Left kidney (tissue), 8 donors: ENCODE data around the gene SYNCRIP. TPM values are rescaled to one million over a fixed set of nuclear protein-coding genes. Genes with fewer than 3 reads are reported as not detected.
"Not testable (repeated sequence)": the region's sequence is repeated elsewhere in the genome, so short reads cannot be mapped to it uniquely, and the experiment has no call there.

Experiments
- DNase-seq: peaks from one replicate; pipeline ENCODE4 v3.0.0-alpha.2; 2013
- long read RNA-seq, 8 donors: transcript quantifications; one replicate each; lab custom pipeline, GENCODE V29; 2026
- polyA plus RNA-seq: library from polyadenylated mRNA; unstranded; fragments of 120-200 nt; gene quantifications from one replicate; pipeline ENCODE4 v1.2.1, GENCODE V29; 2013; ENCODE audit not compliant: insufficient read length

SYNCRIP gene
- polyA plus RNA-seq: 213 TPM
- long read RNA-seq, donor 1, full-length matches to known transcripts: 3 of 47 reads
- long read RNA-seq, donor 1, partial matches to known transcripts: 44 of 47 reads
- long read RNA-seq, donor 1, other reads (novel, unspliced or antisense): 0 of 47 reads
- long read RNA-seq, donor 2, full-length matches to known transcripts: 6 of 43 reads
- long read RNA-seq, donor 2, partial matches to known transcripts: 37 of 43 reads
- long read RNA-seq, donor 2, other reads (novel, unspliced or antisense): 0 of 43 reads
- long read RNA-seq, donor 3, full-length matches to known transcripts: 7 of 41 reads
- long read RNA-seq, donor 3, partial matches to known transcripts: 34 of 41 reads
- long read RNA-seq, donor 3, other reads (novel, unspliced or antisense): 0 of 41 reads
- long read RNA-seq, donor 4: 0 reads
- long read RNA-seq, donor 5, full-length matches to known transcripts: 18 of 74 reads
- long read RNA-seq, donor 5, partial matches to known transcripts: 56 of 74 reads
- long read RNA-seq, donor 5, other reads (novel, unspliced or antisense): 0 of 74 reads
- long read RNA-seq, donor 6, full-length matches to known transcripts: 5 of 52 reads
- long read RNA-seq, donor 6, partial matches to known transcripts: 47 of 52 reads
- long read RNA-seq, donor 6, other reads (novel, unspliced or antisense): 0 of 52 reads
- long read RNA-seq, donor 7, full-length matches to known transcripts: 6 of 81 reads
- long read RNA-seq, donor 7, partial matches to known transcripts: 75 of 81 reads
- long read RNA-seq, donor 7, other reads (novel, unspliced or antisense): 0 of 81 reads
- long read RNA-seq, donor 8, full-length matches to known transcripts: 5 of 18 reads
- long read RNA-seq, donor 8, partial matches to known transcripts: 13 of 18 reads
- long read RNA-seq, donor 8, other reads (novel, unspliced or antisense): 0 of 18 reads

- DNase-seq: peak; percentile 98
Observed at GRCh38 chr6:85642774-85643536, at the start of gene SYNCRIP. Gene SYNCRIP (minus strand): TSS chr6:85642886. CDS start chr6:85641439, 1,447 bp downstream.

- DNase-seq: no peak
Observed at GRCh38 chr6:85691478-85691877, 48.8 kb upstream of the SYNCRIP start.

- DNase-seq: no peak
Observed at GRCh38 chr6:85690071-85690470, 47.4 kb upstream of the SYNCRIP start.

DNA sequence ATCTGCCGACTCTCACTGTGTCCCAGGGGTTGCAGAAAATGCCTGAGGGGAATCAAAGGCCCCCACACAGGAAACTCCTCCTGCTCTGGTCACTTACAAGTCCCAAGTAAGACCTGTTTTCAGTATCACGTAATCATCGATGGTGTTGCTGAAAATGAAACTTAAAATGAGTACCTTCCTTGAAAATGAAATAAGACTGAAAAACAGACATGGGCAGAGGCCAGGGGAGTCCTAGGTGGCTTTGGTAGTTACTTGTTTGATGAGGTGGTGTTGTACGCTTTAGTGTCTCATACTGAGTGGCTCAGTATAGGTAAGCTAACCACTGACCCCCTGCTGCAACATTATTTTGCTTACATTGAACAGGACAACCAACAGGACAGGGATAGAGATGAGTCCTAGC lies 43.0 kb upstream of the SYNCRIP start:
- DNase-seq: no peak

DNA sequence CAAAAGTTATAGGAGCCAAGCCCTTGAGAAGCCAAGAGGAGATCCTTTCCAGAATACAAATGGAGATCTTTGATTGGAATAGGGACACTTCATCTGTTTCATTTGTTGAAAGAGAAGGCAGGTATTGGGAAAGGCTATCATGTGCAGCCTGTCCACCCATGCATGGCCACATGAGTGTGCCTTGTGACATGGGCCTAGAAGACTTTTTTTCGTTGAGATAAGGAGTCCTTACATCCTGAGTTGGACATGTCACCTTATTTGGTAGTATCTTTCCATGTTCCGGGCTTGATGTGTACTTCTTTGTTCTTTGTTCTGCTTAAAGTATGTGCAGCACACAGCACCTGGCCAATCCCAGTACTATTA lies 42.1 kb upstream of the SYNCRIP start:
- no peak for DNase-seq

DNA sequence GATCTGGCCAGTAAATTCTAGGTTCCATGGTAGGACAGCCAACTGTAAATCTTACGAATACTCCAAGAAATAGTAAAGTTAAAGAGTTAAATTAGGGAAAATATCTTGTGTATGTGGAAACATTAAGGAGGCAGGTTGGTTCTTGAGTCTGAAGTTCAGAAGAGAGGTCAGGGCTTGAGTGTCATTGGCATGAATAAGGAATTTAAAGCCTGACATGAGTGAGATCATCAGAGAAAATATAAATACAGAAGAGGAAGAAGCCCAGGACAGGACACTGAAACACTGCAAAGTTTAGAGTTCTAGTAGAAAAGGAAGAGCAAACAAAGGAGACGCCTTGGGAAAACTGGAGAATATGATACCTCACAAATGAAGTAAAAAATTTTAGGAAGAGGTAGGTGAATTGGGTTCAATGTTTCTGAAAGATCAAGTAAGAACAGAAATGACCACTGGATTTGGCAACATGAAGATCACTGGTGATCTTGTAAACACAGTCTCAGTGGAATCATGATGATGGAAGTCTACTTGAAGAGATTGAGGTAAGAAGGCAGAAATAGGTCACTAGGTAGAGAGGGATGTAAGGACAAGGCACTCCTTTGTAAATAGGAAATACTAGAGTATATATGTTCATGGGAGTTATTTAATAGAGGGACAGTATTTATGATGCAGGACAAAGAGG lies 41.6 kb upstream of the SYNCRIP start:
- DNase-seq: no peak

DNA sequence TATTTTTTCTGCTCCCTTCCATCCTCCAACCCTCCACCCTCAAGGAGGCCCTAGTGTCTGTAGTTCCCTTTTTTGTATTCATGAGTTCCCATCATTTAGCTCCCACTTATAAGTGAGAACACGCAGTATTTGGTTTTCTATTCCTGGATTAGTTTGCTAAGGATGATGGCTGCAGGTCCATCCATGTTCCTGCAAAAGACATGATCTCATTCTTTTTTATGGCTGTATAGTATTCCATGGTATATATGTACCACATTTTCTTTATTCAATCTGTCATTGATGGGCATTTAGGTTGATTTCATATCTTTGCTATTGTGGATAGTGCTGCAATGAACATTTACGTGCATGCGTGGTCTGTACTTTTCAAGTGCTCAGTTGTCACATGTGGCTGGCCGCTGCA lies 39.2 kb upstream of the SYNCRIP start:
- not testable (repeated sequence) for DNase-seq

DNA sequence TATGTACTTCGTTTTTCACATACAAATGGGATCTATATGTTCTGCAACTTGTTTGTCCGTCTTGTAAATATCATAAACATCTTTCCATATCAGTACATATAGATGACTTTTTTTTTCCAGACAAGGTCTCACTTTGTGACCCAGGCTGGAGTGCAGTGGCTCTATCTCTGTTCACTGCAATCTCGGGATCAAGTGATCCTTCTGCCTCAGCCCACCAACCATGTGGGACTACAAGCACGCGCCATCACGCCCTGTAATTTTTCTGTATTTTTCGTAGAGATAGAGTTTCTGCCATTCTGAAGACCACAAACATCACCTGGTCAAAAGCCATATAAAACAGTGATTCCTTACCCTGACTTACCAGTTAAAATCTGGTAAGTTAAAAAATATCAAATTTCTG lies 37.7 kb upstream of the SYNCRIP start:
- DNase-seq: no peak

GRCh38 chr6:85679445-85680123 lies 36.9 kb upstream of the SYNCRIP start:
- no peak for DNase-seq

DNA sequence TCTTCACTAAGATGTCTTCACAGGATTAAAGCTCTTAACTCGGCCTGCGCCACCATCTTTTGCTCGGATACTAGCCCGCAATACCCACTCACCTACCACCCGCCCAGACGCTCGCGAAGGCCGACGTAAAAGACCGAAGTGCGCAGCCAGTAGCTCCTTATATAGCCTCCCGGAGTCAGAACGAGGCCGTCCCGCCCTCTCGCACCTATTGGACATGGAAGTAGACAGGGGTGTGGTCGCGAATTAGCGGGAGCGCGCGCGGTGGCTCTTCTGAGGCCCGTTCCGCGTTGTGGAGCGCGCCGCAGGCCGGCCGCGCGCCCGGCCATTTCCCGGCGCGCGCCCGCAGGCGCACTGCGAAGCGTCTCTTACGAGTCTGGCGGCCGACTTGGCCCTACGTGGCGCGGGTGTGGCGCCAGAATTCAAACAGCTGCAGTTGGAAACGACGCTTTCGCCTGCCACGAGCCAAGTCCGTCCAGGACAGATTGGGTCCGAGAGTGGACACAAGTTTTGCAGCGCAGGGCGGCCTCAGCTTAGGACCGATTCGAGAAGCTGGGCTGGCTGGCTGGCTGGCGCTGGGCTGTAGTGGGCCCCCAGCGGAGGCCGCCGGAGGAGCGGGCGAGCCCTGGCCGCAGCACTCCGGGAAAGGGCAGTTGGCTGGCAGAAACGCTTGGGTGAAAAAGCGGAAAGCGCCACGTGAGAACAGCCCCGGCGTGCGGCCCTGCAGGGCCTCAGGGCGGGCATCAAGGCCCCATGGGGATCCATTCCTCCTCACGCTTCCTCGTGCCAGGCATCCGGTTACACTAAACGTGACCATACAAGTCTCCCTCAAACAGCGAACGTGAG lies 36.1 kb upstream of the SYNCRIP start:
- DNase-seq: peak; percentile 99

DNA sequence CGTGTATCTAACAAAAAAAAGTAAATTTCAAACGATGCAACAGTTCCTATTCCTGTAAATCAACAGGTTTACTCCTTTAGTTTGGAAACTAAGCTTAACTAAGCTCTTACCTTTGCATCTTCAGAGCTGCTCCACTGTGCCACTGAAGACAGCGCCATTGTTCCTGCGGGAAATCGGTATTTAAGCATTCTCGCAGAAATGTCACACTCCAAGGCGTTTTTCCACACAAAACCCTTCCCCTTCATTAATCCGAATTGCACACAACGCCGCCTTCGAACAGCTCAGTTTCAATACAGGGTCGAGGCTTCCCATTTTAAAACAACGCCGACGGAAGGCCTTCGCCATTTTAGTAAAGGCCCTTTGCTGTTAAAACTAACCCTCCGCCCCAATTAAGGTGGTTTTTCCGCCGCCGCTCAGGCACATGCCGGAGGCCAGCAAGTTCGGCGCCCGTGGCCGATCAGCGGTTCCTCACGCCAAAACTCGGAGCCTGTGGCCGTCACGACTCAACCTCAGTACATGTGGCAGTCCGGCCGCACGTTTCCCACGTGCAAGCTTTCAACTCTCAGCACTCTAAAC lies 35.4 kb upstream of the SYNCRIP start:
- no peak for DNase-seq

DNA sequence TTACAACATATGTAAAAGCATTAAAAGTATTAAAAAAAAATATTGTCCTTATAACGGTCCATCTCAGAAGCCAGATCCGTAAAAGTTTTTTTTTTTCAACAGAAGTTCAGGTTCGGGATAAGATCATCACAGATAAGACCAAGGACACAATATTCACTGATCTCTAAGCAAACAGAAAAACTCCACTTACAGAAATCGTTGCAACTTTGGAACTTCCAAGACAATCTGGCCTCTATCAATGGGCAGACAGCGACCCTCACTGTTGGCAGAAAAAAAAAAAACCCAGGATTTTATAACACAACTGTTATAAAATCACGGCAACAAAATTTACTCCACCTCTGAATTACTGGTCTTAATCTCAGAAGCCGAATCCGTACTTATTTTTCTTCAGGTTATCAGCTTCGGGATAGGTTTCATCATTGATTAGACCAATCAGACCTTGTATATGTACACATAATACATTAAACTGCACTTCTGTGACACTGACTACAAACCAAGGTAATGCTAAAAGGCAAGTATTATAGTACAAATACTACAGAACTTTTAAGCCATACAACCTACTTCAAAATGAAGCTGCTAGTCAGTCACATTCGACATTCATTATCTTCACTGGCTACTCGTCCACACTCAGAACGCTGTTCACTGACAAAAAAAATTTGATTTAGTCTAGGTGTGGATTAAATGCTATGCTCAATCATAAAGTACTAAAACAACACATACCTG lies 34.7 kb upstream of the SYNCRIP start:
- peak; percentile 42 for DNase-seq

- DNase-seq: no peak
Observed at GRCh38 chr6:85676086-85676729, 33.5 kb upstream of the SYNCRIP start.

DNA sequence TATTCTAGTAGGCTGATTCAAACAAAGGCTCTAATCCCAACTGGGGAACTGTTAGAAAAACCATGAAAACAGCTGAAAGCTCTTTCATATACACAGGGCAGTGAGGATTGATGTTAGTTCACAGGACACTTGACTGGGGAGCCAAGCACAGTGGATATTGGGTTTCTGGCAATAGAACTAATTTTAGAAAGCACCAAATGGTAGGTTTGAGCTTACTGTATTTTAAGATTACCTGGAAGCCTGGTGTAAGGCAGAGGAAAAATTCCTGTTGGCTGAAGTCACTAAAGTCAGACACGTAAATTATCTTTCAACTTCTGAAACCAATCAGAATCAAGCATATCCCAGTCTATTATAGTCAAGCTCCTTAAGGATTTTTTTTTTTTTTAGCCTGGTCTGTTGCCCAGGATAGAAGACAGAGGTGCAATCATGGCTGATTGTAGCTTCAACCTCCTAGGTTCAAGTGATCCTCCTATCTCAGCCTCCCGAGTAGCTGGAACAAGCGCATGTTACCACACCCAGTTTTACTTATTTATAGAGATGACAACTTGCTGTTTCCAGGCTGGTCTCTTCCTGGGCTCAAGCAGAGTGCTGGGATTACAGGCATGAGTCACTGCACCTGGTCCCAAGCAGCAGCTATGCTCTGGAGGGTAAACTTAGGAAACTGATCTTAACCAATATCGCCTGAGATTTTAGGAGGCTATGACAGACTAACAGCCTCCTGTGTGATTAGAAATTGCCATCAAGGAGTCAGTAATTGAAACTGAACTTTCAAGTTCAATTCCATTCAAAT lies 32.5 kb upstream of the SYNCRIP start:
- DNase-seq: no peak

DNA sequence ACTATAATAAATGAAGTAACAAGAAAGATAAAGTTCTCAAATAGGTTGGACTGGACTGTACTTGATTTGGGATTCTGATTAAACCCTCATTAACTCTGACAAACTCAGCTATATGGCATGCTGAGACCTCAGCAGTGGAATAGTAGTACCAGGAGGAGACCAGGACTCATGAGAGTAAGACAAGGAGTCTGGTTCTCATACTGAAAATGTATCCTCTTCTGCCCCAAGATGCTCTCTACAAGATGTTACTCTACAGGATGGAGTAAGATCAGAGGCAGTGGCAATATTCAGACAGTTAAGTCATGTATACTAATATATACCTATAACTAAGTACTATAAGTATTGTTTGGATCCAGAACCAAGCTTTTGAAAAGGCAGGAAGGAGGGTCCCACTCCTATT lies 31.9 kb upstream of the SYNCRIP start:
- no peak for DNase-seq

- DNase-seq: no peak
Observed at GRCh38 chr6:85673198-85674139, 30.8 kb upstream of the SYNCRIP start.
